Ovary (tissue), 9 donors: ENCODE measurements around the gene SHLD1. TPM values are rescaled to one million over a fixed set of nuclear protein-coding genes. Genes with fewer than 3 reads are reported as not detected.

Experiments used
- DNase-seq, 5 donors: peaks; one replicate each; pipeline ENCODE4 v3.0.0-alpha.2; 2019 to 2020
- H3K27ac ChIP-seq, 2 donors: fragments of 200-600 bp; one replicate each; pipeline versions ENCODE4 v1.5.1 to v1.8.0; 2019 to 2022
- H3K27me3 ChIP-seq: fragments of 200-600 bp; one replicate; pipeline ENCODE4 v1.8.0; 2022
- H3K36me3 ChIP-seq: fragments of 200-600 bp; sonication (generic); one replicate; pipeline ENCODE4 v1.5.1; 2019
- H3K4me1 ChIP-seq: one replicate; pipeline ENCODE4 v1.8.1; 2013; ENCODE audit warnings: mild to moderate bottlenecking, moderate library complexity; ENCODE audit not compliant: insufficient read depth
- H3K4me3 ChIP-seq: fragments of 200-600 bp; sonication (generic); one replicate; pipeline ENCODE4 v1.5.1; 2017
- H3K9me3 ChIP-seq, 2 donors: fragments of 200-600 bp in 1 of 2; sonication (generic) in 1 of 2; one replicate each; pipeline versions ENCODE4 v1.5.1 to v1.8.1; 2013 to 2019; ENCODE audit warnings: mild to moderate bottlenecking in 1 of 2, moderate library complexity in 1 of 2
- CTCF ChIP-seq, 3 donors: fragments of 450-650 bp in 2 of 3; fragments of 200-600 bp in 1 of 3; IDR thresholded peaks; one replicate each; pipeline versions ENCODE4 v1.5.1 to v1.8.0; 2016 to 2022; ENCODE audit warnings: antibody characterized with exemption in 3 of 3, mild to moderate bottlenecking in 1 of 3
- EP300 ChIP-seq: sonication (generic); formaldehyde crosslinking; IDR thresholded peaks from one replicate; pipeline ENCODE4 v1.6.1; 2017; ENCODE audit warnings: antibody characterized with exemption
- POLR2A ChIP-seq: fragments of 450-650 bp; IDR thresholded peaks from one replicate; pipeline ENCODE4 v1.6.1; 2017; ENCODE audit warnings: antibody characterized with exemption, mild to moderate bottlenecking, moderate library complexity
- WGBS, 3 donors: extraction: QIAGEN DNeasy Blood & Tissue Kit in 1 of 3; methylation state at CpG; one replicate each; pipeline versions ENCODE4 v1.1.5 to v1.1.7; 2013 to 2017; 5-methylcytosine and 5-hydroxymethylcytosine counted together
- intact Hi-C, 4 donors: fragments of 100-400 bp; cut with DNase I; formaldehyde crosslinking; loops; one replicate each; pipeline versions ENCODE4 v1.11.0 to v1.15.1; 2022 to 2023
- polyA plus RNA-seq, 2 donors: library from polyadenylated mRNA; stranded (reverse); fragments of 200-250 nt in 1 of 2; fragments of 350-450 nt in 1 of 2; fragmentation: Illumina TruSeq in 1 of 2; extraction: RNeasy Lipid Tissue Mini Kit (QIAGEN cat#74804) in 1 of 2; gene quantifications; one replicate each; pipeline ENCODE4 v1.2.3, GENCODE V29; 2013 to 2014
- total RNA-seq, 7 donors: library from RNA; depleted of rRNA in 2 of 7; stranded (reverse); fragments of >200 nt in 2 of 7; fragmentation: NEBNext Ultra II Directional in 3 of 7; extraction: Animal tissue kit (Norgen Biotek cat#: 25700) in 3 of 7; gene quantifications; one replicate each; pipeline versions ENCODE4 v1.1.0 to v1.2.4, GENCODE V29; 2016 to 2023
- donor health status: DM: no; HTN: no; CAD: no; lungs with moderate emphysema.
- donor health status: DM: no; HTN: no; CAD: no.
- donor health status: Bipolar disorder and iron deficiency.
- donor health status: DM: yes; HTN: yes; CAD: no.
- donor health status: DM: no; HTN: no; CAD: no.
- donor health status: DM: yes; HTN: yes; CAD: no.

Gene SHLD1
- total and polyA plus RNA-seq, 9 donors = 3.8 to 12.4 (median 7.2) TPM

DNA sequence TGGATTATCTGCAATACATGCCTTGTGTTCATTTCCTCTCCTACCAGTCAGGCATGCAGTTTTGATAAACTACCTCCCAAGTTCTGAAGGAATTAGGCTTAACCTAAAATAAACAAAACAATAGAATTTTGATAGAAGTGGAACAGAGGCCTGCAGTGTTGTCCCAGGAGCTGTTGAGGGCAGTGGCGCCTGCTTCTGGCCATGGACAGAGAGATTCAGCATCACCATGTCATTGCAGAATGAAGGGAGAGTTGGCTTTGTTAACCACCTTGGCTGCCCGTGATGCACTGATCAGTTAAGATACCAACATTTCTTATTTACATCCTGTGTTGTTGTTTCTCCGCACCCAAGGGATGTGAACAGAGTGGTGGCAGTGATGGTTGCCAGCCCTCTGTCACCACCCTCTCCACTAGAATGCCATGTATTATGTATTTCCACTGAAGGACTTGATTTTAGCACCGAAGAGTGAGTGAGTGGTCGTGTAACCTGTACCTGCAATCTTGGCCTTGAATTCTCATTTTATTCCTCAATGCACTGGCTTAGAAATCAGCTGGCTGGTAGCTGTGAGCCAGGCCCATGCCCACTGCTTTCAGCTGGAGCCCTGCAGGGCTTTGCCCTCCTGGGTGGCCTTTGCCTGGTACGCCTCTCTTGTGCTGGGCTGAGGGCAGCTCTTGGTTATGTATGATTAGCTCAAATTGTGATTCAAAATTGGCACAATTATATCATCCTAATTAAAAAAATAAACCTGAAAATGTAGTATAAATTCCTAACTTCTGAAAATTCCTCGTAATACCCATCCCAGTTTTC lies 56.5 kb downstream of the SHLD1 start:
- intact Hi-C loops = no loop called here
- H3K9me3 ChIP-seq = no peaks in the 10 kb centered on the region
- H3K27ac ChIP-seq = no peak overlapping the region
- H3K27me3 ChIP-seq = no peaks in the 10 kb centered on the region
- H3K4me1 ChIP-seq = peaks cover 1% of the 10 kb centered on the region
- no peaks in the 10 kb centered on the region for H3K36me3 ChIP-seq
- no peak for TF ChIP-seq POLR2A
- TF ChIP-seq EP300 = no peak
- TF ChIP-seq CTCF (IDR thresholded peaks at IDR 0.05) = no peak
- H3K4me3 ChIP-seq = no peak overlapping the region
- DNase-seq = no peak
- 86 to 92% (median 87%) methylated on average over 7 of the region's 7 CpGs for WGBS, 3 donors

- WGBS, 3 donors = 88 to 97% (median 93%) methylated on average over 3 of the region's 3 CpGs
- H3K9me3 ChIP-seq = no peaks in the 10 kb centered on the region
- intact Hi-C loops = no loop called here
- no peaks in the 10 kb centered on the region for H3K36me3 ChIP-seq
- DNase-seq = no peak
- H3K4me1 ChIP-seq = peaks cover 1% of the 10 kb centered on the region
- H3K4me3 ChIP-seq = no peak overlapping the region
- H3K27ac ChIP-seq = no peak overlapping the region
- TF ChIP-seq POLR2A (no peak), EP300 (no peak), CTCF (IDR thresholded peaks at IDR 0.05) (no peak)
- H3K27me3 ChIP-seq = no peaks in the 10 kb centered on the region
These were observed 57.2 kb downstream of the SHLD1 start for GRCh38 chr20:5807431-5807830.

DNA sequence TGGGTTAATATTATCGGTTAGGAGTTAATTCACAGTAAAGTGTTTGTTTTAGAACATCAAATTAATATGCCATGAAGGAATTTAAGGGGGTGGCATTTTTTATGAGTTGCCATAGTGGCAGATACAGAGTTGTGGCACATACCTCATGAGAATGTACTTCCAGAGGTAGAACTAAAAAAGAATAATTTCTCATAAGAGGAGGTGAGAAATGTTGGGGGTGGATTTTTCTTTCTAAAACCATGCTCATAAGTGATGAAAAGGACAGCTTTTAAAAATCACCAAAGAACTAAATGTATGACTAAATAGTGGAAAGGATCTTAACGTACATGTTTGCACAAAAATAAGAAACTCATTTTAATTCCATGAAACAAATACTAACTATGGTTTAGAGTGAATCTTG lies 58.7 kb downstream of the SHLD1 start:
- intact Hi-C loops = no loop called here
- Histone ChIP-seq H3K36me3 (no peaks in the 10 kb centered on the region), H3K4me1 (peaks cover 1% of the 10 kb centered on the region), H3K4me3 (no peak overlapping the region), H3K27me3 (no peaks in the 10 kb centered on the region), H3K27ac (no peak overlapping the region), H3K9me3 (no peaks in the 10 kb centered on the region)
- DNase-seq = no peak
- WGBS, 3 donors = 72 to 76% (median 72%) methylated on average over 2 of the region's 2 CpGs
- TF ChIP-seq POLR2A = no peak
- TF ChIP-seq CTCF (IDR thresholded peaks at IDR 0.05) = no peak
- no peak for TF ChIP-seq EP300

- no peaks in the 10 kb centered on the region for H3K36me3 ChIP-seq
- TF ChIP-seq POLR2A = no peak
- no peak for TF ChIP-seq EP300
- no peak for TF ChIP-seq CTCF (IDR thresholded peaks at IDR 0.05)
- 83 to 91% (median 85%) methylated on average over 5 of the region's 5 CpGs for WGBS, 3 donors
- no peak overlapping the region for H3K27ac ChIP-seq
- no peaks in the 10 kb centered on the region for H3K27me3 ChIP-seq
- no peak overlapping the region for H3K4me3 ChIP-seq
- peaks cover 1% of the 10 kb centered on the region for H3K4me1 ChIP-seq
- DNase-seq = no peak
- H3K9me3 ChIP-seq = no peaks in the 10 kb centered on the region
- intact Hi-C loops = no loop called here
These were observed 59.3 kb downstream of the SHLD1 start for GRCh38 chr20:5809495-5809894.
